K562 treated with DMSO at 1 percent for 4 hours (cell line): ENCODE measurements around the gene HS6ST2. TPM values are rescaled to one million over a fixed set of nuclear protein-coding genes. Genes with fewer than 3 reads are reported as not detected.

ENCODE experiments used
- total RNA-seq: library from RNA; unstranded; fragments of 300-600 nt; gene quantifications from 2 replicates; pipeline ENCODE4 v1.2.3, GENCODE V29; 2022; ENCODE audit not compliant: insufficient read depth

HS6ST2 gene
- total RNA-seq, result not detected in 2 replicates

GRCh38 chrX:132958091-132958703, at the start of gene HS6ST2:
Gene HS6ST2 (minus strand): TSS chrX:132958629.

Other genes starting within 250 kb of the HS6ST2 start
- not detected in 2 replicates for gene USP26, start 138.5 kb upstream of the HS6ST2 start, total RNA-seq